H54 (cell line): Measurements from ENCODE around the gene BSPRY.

Experiments
- DNase-seq: peaks from one replicate; pipeline ENCODE4 v3.0.0; 2011; ENCODE audit warnings: low spot score, mixed read lengths; ENCODE audit not compliant: insufficient read length
- FAIRE-seq: peaks from 3 replicates; lab custom pipeline; 2011; peaks lifted over from hg19 to GRCh38; lab: Jason Lieb, UNC
- POLR2A ChIP-seq: IDR thresholded peaks from 2 replicates; pipeline ENCODE4 v1.6.1; 2011; ENCODE audit warnings: low read depth, mild to moderate bottlenecking, low read length

BSPRY gene

DNA sequence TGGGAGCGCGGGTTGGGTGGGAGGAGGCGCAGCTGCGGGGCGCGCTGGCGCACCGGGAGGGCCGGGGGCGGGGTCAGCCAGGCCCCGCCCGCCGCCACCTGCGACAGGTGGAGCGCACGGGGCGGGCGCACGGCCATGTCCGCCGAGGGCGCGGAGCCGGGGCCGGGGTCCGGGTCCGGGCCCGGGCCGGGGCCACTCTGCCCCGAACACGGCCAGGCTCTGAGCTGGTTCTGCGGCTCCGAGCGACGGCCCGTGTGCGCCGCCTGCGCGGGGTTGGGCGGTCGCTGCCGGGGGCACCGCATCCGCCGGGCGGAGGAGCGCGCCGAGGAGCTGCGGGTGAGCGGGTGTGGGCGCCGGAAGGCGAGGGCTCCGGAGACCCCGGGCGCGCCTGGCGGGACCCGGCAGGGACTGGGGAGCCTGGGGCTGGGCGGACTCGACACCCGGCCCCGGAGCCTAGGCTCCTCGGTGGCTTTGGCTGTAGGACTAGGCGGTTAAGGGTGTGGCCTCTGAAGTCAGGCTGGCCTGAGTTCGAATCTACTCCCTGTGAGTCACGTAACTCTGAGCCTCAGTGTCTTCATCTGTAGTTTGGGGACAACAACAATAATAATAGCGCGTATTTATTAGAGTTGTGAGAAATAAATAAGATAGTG lies at the start of gene BSPRY:
BSPRY (plus strand) TSS at position 97 of the 650 bp plus-strand sequence; CDS start at position 136, 39 bp downstream.
- DNase-seq (no peak), FAIRE-seq (no peak)
- TF ChIP-seq POLR2A = no peak

DNA sequence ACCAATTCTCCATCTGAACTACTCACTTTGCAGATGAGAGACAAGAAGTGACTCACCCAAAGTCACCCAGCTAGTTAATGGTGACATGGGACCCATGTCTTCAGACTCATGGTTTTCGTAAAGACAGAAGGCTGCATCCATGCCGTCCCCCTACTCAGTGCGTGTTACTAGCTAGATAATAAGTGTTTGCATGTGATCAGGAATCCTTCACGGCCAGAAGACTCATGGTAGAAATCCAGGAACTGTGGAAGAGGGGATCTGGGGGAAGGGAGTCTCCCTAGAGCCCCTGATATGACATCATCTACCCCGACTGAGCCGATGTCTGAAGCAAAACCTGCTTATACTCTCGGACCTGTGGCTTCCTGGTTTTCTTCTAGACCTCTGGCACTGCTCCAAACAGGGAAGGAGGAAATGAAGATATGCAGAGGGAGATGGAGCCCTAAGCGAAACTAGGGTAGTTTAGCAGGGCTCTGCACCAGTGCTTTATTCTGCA lies 49.5 kb upstream of the BSPRY start:
- FAIRE-seq (no peak), DNase-seq (no peak)
- no peak for TF ChIP-seq POLR2A

DNA sequence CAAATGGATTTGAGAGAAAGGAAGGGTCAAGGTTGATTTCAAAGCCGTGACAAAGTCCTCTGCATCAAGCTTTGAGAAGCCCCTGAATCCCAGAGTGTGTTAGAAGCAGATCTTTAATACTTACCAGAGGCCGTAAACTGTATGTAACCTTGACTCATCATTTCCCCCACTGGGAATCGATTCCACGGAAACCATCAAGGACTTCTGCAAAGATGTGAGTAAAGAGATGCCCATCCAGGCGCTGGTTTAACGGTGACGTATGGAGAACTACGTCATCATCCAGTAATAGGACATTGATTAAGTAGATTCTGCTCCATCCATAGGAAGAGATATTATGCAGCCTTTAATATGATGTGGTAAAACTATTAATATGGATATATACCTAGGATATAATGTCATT lies 47.8 kb upstream of the BSPRY start:
- TF ChIP-seq POLR2A = no peak
- no peak for FAIRE-seq

DNA sequence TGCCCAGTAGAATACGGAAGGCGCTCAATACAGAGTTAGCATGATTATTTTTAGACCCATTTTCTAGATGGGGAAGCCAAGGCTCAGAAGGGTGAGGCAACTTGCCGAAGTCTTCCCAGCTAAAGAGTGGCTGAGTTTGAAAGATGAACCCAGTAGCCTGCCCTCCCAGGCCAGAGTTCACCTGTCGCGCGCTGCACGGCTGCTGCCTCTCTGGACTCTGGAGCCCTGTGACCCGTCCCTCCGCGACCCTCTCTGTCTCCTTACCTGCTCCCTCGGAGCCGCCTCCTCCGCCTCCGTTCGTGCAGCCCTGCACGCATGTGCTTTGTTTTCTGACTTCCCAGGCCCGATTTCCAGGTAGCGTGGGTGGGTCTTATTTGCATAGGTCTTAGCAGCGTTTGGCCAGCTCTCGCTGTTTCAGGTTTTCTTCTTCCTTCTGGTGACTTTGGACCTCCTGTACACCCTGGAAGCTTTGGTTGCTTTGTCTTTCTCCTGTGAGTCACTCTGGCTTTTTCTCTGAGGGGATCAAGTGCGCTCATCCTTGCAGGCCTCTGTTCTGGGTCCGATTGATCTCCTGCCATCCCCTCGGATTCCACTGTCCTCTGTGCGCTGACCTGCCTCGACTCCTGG lies 46.4 kb upstream of the BSPRY start, which contains the start of gene RNF183:
RNF183 (minus strand) TSS at position 585 of the 627 bp plus-strand sequence. CDS start 5,192 bp downstream, outside the sequence.
- FAIRE-seq (no peak), DNase-seq (no peak)
- no peak for TF ChIP-seq POLR2A

More for the DNA sequence above, 47.8 kb upstream of the BSPRY start:
- DNase-seq = no peak

DNA sequence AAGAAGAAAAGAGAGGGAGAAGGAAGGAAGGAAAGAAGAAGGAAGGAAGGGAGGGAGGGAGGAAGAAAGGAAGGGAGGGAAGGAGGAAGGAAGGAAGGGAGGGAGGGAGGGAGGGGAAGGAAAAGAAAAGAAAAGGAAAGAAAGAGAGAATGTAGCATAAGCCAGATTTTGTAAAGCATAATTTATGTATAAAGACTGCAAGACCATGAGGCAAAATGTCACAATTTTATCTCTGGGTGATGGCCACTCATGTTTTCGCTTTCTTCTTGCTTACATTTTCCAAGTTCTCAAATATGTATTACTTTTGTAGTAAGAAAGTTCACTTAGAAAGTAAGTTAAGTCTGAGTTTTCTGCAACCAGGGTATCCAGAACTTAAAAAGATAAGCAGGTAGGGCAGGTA lies 42.8 kb upstream of the BSPRY start:
- FAIRE-seq = no peak

DNA sequence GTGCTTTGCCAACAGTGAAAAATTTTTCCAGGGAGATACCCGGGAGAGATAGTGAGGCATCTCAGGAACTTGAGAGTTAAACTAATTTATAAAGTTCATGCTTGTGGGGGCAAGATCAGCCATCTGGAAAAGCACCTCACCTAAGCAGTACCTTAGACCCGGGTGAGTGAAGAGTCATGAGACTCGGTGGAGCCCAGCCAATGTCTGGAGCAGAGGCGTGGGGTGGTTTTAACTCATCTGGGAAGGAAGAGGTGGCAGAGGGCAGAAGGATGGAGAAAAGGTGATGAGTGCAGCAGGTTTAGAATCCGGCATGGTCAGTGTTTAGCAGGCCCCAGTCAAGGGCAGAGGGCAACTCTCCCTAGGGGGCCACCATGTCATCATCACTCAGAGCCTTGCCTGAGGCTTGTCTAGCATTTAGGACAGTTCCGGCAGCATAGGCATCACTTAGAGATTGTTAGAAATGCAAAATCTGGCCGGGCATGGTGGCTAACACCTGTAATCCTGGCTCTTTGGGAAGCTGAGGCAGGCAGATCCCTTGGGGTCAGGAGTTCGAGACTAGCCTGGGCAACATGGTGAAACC lies 41.9 kb upstream of the BSPRY start:
- FAIRE-seq (no peak), DNase-seq (no peak)
- TF ChIP-seq POLR2A = no peak

More for the DNA sequence above, 42.8 kb upstream of the BSPRY start:
- no peak for TF ChIP-seq POLR2A
- DNase-seq = no peak

DNA sequence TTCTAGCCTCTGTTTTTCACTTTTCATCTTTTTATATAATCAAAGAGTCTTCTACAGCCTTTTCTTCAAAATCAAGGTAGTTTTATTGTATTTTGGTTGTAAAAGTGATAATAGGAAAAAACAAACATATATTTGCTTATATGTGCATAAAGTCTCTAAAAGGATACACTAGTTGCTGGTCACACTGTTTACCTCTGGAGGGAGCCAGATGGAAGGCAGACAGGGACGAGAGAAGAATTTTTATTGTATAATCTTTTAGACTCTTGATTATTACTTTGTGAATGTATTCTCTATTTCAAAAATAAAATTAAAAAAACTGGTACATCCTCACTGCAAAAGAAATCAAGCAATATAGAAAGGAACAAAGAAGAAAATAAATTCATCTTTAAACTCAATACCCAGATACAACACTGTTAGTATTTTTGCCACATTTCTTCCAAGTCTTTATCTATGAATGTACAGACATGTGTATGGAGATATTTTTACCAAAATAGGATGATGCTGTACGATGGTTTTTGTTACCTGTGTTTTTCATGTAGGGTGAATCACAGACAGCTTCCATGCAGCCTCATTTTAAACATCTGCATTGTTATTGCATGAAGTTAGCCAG lies 40.0 kb upstream of the BSPRY start:
- DNase-seq (peak; percentile 11), FAIRE-seq (peak; percentile 38)
- TF ChIP-seq POLR2A = no peak

DNA sequence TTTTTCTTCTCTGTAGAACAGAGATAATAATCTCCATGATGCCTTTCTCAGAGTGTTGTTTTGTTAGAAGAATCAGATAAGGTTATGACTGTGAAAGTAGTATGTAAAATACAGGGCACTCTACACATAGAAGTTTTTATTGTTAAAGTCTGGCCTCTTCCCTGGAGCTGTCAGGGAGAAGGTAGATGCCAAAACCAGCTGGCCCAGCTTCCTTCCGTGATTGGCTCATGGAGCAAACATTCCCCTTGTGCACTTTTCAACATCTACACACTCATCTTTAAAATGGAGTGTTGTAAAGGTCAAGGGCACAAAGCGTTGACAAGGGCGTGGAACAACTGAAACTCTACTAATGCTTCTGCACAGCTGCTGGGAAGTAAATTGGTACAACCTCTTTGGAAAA lies 38.8 kb upstream of the BSPRY start:
- no peak for DNase-seq
- no peak for FAIRE-seq
- TF ChIP-seq POLR2A = no peak

DNA sequence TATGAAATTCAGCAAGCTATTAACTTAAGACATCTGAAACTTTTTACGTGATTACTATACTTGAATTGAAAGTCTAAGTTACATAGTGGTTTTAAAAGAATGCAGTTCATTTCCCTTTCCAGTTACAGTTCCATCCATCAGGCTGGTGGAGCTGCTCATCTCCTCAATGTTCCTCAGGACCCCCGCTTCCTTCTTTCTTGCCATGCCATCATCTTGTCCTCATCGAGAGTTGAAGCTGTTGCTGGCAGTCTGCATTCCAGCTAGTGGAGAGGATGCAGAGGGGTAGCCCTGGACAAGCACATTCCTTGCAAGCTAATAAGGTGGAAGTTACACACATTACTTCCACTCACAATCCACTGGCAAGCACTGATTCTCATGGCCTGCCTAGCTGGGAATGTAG lies 37.4 kb upstream of the BSPRY start:
- FAIRE-seq = no peak
- no peak for DNase-seq
- no peak for TF ChIP-seq POLR2A

DNA sequence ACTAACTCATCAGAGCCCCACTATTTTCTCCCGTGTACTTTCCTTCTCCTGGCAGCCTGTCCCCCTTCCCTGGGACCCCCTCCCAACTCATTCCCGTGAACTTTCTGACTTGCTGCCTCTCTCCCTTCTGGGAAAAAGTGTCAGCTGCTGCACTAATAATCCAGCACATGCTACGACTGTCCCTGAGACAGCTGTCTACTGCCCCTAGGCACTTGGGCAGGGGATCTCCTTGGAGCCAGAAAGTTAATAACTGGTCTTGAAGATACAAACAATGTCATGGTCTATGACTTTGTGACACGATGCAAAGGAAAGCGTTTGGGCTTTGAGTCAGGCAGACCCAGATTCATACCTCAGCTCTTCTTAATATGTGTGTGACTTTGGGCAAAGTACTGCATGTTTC lies 36.1 kb upstream of the BSPRY start:
- FAIRE-seq = no peak
- DNase-seq = no peak
- no peak for TF ChIP-seq POLR2A

DNA sequence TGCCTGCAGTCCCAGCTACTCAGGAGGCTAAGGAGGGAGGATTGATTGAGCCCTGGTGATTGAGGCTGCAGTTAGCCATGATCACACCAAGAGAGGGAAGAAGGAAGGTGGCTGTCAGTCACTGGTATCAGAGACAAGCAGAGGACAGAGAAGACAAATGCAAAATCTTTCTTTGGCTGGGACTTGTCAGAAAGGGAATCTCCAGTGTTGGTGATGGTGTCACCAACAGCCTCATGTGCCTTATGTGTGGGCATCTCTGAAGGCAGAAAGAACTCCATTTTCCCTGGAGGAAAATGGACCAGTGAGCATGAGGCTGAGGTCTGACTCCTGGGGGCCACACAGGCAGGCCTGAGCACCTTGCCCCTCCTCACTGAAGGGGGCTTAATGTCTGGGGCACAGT lies 34.1 kb upstream of the BSPRY start:
- TF ChIP-seq POLR2A = no peak
- FAIRE-seq = no peak
- no peak for DNase-seq

DNA sequence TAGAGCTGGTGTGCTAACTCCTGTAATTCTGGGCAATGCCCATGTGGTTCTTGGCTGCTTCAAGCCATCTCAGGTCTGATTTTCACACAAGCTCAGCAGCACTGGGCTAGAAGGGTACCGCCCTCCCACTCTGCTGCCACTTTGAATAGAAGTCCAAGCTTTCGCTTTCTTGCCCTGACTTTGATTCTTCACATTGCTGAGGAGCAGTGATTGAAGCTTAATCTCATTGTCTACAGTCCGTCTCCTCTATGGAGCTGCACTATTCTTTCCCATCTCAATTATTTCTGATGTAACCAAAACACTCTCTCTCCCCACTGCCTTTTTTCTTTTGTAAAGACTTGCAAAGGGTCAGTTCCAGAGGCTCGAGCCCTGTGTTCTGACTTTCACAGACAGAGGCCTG lies 33.3 kb upstream of the BSPRY start:
- FAIRE-seq (no peak), DNase-seq (no peak)
- no peak for TF ChIP-seq POLR2A

DNA sequence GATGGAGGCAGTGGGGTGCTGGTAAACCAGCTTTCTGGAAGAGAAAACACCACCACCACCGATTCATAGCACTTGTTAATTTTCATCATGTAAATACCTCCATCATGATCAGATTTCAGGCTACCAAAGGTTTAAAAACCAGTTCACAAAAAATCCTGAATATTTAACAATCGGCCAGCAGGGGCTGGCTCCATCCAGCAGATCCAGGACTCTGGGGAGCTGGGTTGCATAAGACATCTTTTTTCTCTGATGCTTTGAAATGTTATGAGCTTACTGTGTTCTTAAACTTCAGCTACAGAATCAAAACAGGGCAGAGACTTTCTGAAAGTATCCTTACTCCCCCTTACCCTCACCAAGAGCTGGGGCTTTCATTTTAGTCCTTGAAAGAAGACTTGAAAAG lies 31.6 kb upstream of the BSPRY start:
- no peak for TF ChIP-seq POLR2A
- FAIRE-seq (peak; percentile 11), DNase-seq (no peak)

DNA sequence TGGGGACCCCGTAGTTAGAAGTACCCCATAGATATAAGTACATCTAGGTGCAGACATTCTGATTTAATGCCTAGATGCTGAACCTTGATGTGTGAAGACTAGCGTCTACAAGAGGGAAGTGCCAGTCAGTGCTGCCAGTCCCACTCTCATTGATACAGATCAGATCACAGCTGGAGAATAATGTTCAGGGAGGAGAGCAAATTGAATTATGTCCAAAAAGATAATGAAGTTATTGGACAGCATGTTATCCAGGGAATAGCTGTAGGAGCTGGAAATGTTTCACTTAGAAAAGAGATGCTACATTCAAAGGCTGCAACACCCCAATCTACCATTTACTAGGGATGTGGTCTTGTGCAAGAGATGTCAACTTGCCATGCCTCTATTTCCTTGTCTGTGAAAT lies 30.3 kb upstream of the BSPRY start:
- no peak for DNase-seq
- no peak for FAIRE-seq

More for the DNA sequence above, 30.3 kb upstream of the BSPRY start:
- no peak for TF ChIP-seq POLR2A
